DOHH2 (cell line): ENCODE measurements around the gene CTNNBL1.

Experiments used
- H3F3A ChIP-seq: fragments of 200-600 bp; sonication (generic), shearing (Covaris generic); 2 replicates; pipeline ENCODE4 v1.6.0; 2016; ENCODE audit warnings: antibody characterized with exemption, mild to moderate bottlenecking; ENCODE audit not compliant: control insufficient read depth, insufficient read depth
- H3K27ac ChIP-seq: fragments of 200-600 bp; sonication (generic); 2 replicates; pipeline ENCODE4 v1.5.1; 2014; ENCODE audit warnings: low read depth, mild to moderate bottlenecking, low read length, moderate library complexity
- H3K27me3 ChIP-seq: fragments of 200-600 bp; sonication (generic); 2 replicates; pipeline ENCODE4 v1.6.1; 2014; ENCODE audit warnings: mild to moderate bottlenecking, low read length, mixed read lengths; ENCODE audit not compliant: control insufficient read depth
- H3K36me3 ChIP-seq: fragments of 200-600 bp; sonication (generic); 2 replicates; pipeline ENCODE4 v1.6.1; 2014; ENCODE audit warnings: mild to moderate bottlenecking, low read length, moderate library complexity, mixed read lengths; ENCODE audit not compliant: control insufficient read depth
- H3K4me1 ChIP-seq: fragments of 200-600 bp; sonication (generic); 2 replicates; pipeline ENCODE4 v1.6.1; 2014; ENCODE audit warnings: mild to moderate bottlenecking, low read length, mixed read lengths; ENCODE audit not compliant: control insufficient read depth
- H3K4me2 ChIP-seq: fragments of 200-600 bp; sonication (generic); 2 replicates; pipeline ENCODE4 v1.6.0; 2014; ENCODE audit warnings: mild to moderate bottlenecking, low read length, moderate library complexity
- H3K4me3 ChIP-seq: fragments of 200-600 bp; sonication (generic); 2 replicates; pipeline ENCODE4 v1.5.1; 2014; ENCODE audit warnings: mild to moderate bottlenecking, low read length, mixed read lengths
- H3K79me2 ChIP-seq: fragments of 200-600 bp; sonication (generic); 2 replicates; pipeline ENCODE4 v1.6.1; 2014; ENCODE audit warnings: mild to moderate bottlenecking, low read length, mixed read lengths; ENCODE audit not compliant: control insufficient read depth
- H3K9me2 ChIP-seq: fragments of 200-600 bp; sonication (generic); replicated peaks from 2 replicates; pipeline ENCODE4 v1.6.1; 2014; ENCODE audit warnings: mild to moderate bottlenecking, low read length, mixed read lengths; ENCODE audit not compliant: control insufficient read depth
- H3K9me3 ChIP-seq: fragments of 200-600 bp; sonication (generic); 2 replicates; pipeline ENCODE4 v1.6.1; 2014; ENCODE audit warnings: antibody characterized with exemption, low read length, mixed read lengths; ENCODE audit not compliant: control insufficient read depth, insufficient read depth
- H4K20me1 ChIP-seq: fragments of 200-600 bp; sonication (generic); 2 replicates; pipeline ENCODE4 v1.6.0; 2014; ENCODE audit warnings: low read depth, mild to moderate bottlenecking, antibody characterized with exemption, low read length, moderate library complexity; ENCODE audit not compliant: control insufficient read depth, insufficient read depth
- EZH2phosphoT487 ChIP-seq: fragments of 200-600 bp; sonication (generic); IDR thresholded peaks from 2 replicates; pipeline ENCODE4 v1.6.1; 2017; ENCODE audit warnings: borderline replicate concordance, mild to moderate bottlenecking, antibody characterized with exemption, low read length, moderate library complexity, mixed read lengths
- TF ChIP-seq, protein P1 (sequence below): fragments of 200-600 bp; sonication (generic); IDR thresholded peaks from one replicate; pipeline ENCODE4 v1.5.1; 2014; ENCODE audit warnings: antibody characterized with exemption, mild to moderate bottlenecking, low read depth, low read length; ENCODE audit not compliant: poor library complexity, severe bottlenecking

CTNNBL1 gene

GRCh38 chr20:37760322-37760721 is 66.5 kb downstream of the CTNNBL1 start:
- no peak for TF ChIP-seq EZH2phosphoT487
- TF ChIP-seq, protein P1, sequence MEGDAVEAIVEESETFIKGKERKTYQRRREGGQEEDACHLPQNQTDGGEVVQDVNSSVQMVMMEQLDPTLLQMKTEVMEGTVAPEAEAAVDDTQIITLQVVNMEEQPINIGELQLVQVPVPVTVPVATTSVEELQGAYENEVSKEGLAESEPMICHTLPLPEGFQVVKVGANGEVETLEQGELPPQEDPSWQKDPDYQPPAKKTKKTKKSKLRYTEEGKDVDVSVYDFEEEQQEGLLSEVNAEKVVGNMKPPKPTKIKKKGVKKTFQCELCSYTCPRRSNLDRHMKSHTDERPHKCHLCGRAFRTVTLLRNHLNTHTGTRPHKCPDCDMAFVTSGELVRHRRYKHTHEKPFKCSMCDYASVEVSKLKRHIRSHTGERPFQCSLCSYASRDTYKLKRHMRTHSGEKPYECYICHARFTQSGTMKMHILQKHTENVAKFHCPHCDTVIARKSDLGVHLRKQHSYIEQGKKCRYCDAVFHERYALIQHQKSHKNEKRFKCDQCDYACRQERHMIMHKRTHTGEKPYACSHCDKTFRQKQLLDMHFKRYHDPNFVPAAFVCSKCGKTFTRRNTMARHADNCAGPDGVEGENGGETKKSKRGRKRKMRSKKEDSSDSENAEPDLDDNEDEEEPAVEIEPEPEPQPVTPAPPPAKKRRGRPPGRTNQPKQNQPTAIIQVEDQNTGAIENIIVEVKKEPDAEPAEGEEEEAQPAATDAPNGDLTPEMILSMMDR = no peak
- Histone ChIP-seq H3F3A (no peaks in the 10 kb centered on the region), H3K4me1 (no peaks in the 10 kb centered on the region), H3K9me2 (no peaks in the 10 kb centered on the region), H3K9me3 (no peaks in the 10 kb centered on the region), H3K27ac (no peak overlapping the region), H3K4me2 (no peak overlapping the region), H3K4me3 (no peak overlapping the region), H3K36me3 (peaks cover 6% of the 10 kb centered on the region; the same call in 1 of the 2 replicates), H3K79me2 (no peaks in the 10 kb centered on the region), H3K27me3 (no peaks in the 10 kb centered on the region), H4K20me1 (peaks cover 3% of the 10 kb centered on the region; the same call in 1 of the 2 replicates)

DNA sequence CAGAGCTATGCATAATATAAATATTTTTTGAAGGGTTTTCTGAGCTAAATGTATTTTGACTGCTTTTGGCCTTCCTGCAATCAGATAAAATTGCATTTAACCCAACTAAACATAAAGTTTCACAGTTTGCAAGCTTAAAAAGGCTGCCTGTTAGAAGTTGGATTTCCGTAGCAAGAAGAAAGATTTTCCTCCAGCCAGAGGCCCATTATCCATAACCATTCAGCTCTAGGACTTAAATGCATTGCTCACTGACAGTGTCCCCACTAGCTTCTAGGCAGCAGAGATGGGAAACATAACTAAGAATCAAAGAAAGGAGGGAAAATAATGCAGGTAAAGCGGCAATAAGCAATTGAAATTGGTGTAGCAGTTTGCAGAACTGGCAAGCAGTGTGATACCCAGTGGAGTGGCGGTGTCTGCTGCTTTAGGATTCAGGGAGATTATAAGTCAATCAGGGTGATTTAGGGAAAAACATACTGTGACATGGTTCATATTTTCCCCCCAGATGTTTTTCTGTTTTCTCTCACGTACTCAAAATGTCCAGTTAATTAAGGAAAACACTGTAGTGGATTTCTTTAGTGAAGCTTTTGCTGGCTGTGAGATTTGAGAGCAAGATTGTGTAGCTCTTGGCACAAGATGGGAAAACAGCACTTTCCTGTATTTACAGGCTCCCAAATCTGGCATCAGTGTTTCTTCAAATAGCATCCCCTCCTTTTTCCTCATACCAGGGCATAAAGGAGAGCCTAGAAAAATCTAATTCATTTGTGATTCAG is 69.1 kb downstream of the CTNNBL1 start:
- Histone ChIP-seq H3K79me2 (no peaks in the 10 kb centered on the region), H3F3A (no peaks in the 10 kb centered on the region), H3K4me3 (no peak overlapping the region), H3K9me3 (no peaks in the 10 kb centered on the region), H3K4me1 (no peaks in the 10 kb centered on the region), H4K20me1 (peaks cover 8% of the 10 kb centered on the region; the same call in 1 of the 2 replicates), H3K27ac (no peak overlapping the region), H3K27me3 (no peaks in the 10 kb centered on the region), H3K9me2 (no peaks in the 10 kb centered on the region), H3K36me3 (peaks cover 1% of the 10 kb centered on the region; the same call in 1 of the 2 replicates), H3K4me2 (no peak overlapping the region)
- TF ChIP-seq EZH2phosphoT487 = no peak
- TF ChIP-seq, protein P1 = no peak

DNA sequence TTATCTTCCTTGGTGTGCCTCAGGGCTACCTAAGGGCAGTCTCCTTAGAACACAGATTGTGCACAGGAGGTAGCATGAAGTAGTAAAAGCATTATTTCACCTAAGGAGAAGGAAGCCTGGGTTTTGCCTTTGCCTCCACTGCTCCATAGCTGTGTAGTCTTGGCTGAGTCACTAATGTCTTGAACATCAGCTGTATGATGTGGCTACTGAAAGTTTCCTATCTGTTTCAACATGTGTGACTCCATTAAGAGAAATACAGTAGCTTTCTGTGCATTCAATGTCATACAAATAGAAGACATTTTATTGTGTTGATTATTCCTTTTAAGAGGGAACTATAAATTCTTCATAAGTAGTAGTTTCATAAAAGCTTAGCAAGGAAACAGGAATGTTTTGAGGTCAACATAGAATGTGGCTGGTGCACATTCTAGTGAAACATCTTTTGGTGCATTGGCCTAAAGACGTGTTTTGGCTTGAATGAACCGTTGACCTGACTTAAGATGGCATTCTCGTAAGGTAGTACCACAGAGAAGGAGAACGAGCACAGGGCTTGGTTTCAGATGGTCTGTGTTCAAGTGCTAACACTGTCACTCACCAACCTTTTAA is 70.6 kb downstream of the CTNNBL1 start:
- no peak overlapping the region for H3K4me2 ChIP-seq
- peaks cover 8% of the 10 kb centered on the region; the same call in 1 of the 2 replicates for H4K20me1 ChIP-seq
- H3F3A ChIP-seq = no peaks in the 10 kb centered on the region
- H3K79me2 ChIP-seq = no peaks in the 10 kb centered on the region
- H3K36me3 ChIP-seq = peaks cover 6% of the 10 kb centered on the region; the same call in 1 of the 2 replicates
- no peak for TF ChIP-seq EZH2phosphoT487
- TF ChIP-seq, protein P1 = no peak
- H3K4me3 ChIP-seq = no peak overlapping the region
- H3K27ac ChIP-seq = no peak overlapping the region
- H3K27me3 ChIP-seq = no peaks in the 10 kb centered on the region
- H3K9me3 ChIP-seq = no peaks in the 10 kb centered on the region
- no peaks in the 10 kb centered on the region for H3K9me2 ChIP-seq
- H3K4me1 ChIP-seq = no peaks in the 10 kb centered on the region
